Renal cortical epithelial cell (primary cell): ENCODE measurements around the gene DCST1. TPM values are rescaled to one million over a fixed set of nuclear protein-coding genes. Genes with fewer than 3 reads are reported as not detected.

Experiments
- DNase-seq: peaks from one replicate; pipeline ENCODE4 v3.0.0-alpha.2; 2011; ENCODE audit warnings: low read depth
- total RNA-seq: library from RNA; depleted of rRNA; stranded (reverse); fragments of >200 nt; gene quantifications from 2 replicates; pipeline ENCODE4 v1.2.3, GENCODE V29; 2014

Gene DCST1
- total RNA-seq, 1 donor from 2014 or later = not detected

GRCh38 chr1:155072531-155073289 lies 39.1 kb downstream of the DCST1 start:
- no peak for DNase-seq

GRCh38 chr1:155073377-155074242 lies 40.0 kb downstream of the DCST1 start:
- DNase-seq = no peak

- no peak for DNase-seq
Measured at GRCh38 chr1:155075535-155075934, 41.9 kb downstream of the DCST1 start.

- no peak for DNase-seq
Measured at GRCh38 chr1:155076371-155076770, 42.7 kb downstream of the DCST1 start.

- no peak for DNase-seq
Measured at GRCh38 chr1:155077346-155077745, 43.7 kb downstream of the DCST1 start.

GRCh38 chr1:155077758-155078445 lies 44.3 kb downstream of the DCST1 start:
- no peak for DNase-seq

- no peak for DNase-seq
Measured at GRCh38 chr1:155078469-155079209, 45.0 kb downstream of the DCST1 start, which contains the start of gene EFNA3. EFNA3 (plus strand) TSS chr1:155078837; CDS start chr1:155078942, 105 bp downstream.

GRCh38 chr1:155079210-155079486 lies 45.5 kb downstream of the DCST1 start:
- DNase-seq = no peak

GRCh38 chr1:155079487-155080311 lies 46.1 kb downstream of the DCST1 start:
- DNase-seq = no peak

- DNase-seq = no peak
Measured at GRCh38 chr1:155080312-155081228, 46.9 kb downstream of the DCST1 start.

- no peak for DNase-seq
Measured at GRCh38 chr1:155081472-155082300, 48.1 kb downstream of the DCST1 start.

GRCh38 chr1:155082301-155083051 lies 48.9 kb downstream of the DCST1 start:
- no peak for DNase-seq

GRCh38 chr1:155083052-155083541 lies 49.5 kb downstream of the DCST1 start:
- no peak for DNase-seq

- no peak for DNase-seq
Measured at GRCh38 chr1:155083865-155084721, 50.5 kb downstream of the DCST1 start.

- DNase-seq = peak; percentile 79
Measured at GRCh38 chr1:155084722-155085503, 51.3 kb downstream of the DCST1 start.

GRCh38 chr1:155085504-155086127 lies 52.0 kb downstream of the DCST1 start:
- DNase-seq = no peak
